IPS DF 6.9 (cell line): ENCODE results near the gene APLNR.

Experiments
- DNase-seq: peaks from one replicate; pipeline ENCODE4 v3.0.0-alpha.2; 2013; ENCODE audit warnings: low read depth, low spot score
- H3K27ac ChIP-seq: one replicate; pipeline ENCODE4 v1.5.1; 2013; ENCODE audit warnings: low read length, control low read depth
- H3K27me3 ChIP-seq: 2 replicates; pipeline ENCODE4 v1.6.1; 2013; ENCODE audit warnings: mild to moderate bottlenecking, low read length; ENCODE audit not compliant: control insufficient read depth, insufficient read depth
- H3K36me3 ChIP-seq: 2 replicates; pipeline ENCODE4 v1.6.1; 2013; ENCODE audit warnings: low read length; ENCODE audit not compliant: control insufficient read depth, insufficient read depth
- H3K4me1 ChIP-seq: 2 replicates; pipeline ENCODE4 v1.6.1; 2013; ENCODE audit warnings: low read length; ENCODE audit not compliant: control insufficient read depth, insufficient read depth
- H3K4me3 ChIP-seq: 2 replicates; pipeline ENCODE4 v1.5.1; 2013; ENCODE audit warnings: mild to moderate bottlenecking, low read length
- H3K9me3 ChIP-seq: 2 replicates; pipeline ENCODE4 v1.6.1; 2013; ENCODE audit warnings: low read length, inconsistent platforms; ENCODE audit not compliant: control insufficient read depth, insufficient read depth
- WGBS: extraction: QIAGEN DNeasy Blood & Tissue Kit; methylation state at CpG from one replicate; pipeline ENCODE4 v1.1.7; 2013; ENCODE audit warnings: mixed read lengths, missing lambda C conversion rate; ENCODE audit not compliant: insufficient read length, insufficient coverage; 5-methylcytosine and 5-hydroxymethylcytosine counted together

APLNR gene

DNA sequence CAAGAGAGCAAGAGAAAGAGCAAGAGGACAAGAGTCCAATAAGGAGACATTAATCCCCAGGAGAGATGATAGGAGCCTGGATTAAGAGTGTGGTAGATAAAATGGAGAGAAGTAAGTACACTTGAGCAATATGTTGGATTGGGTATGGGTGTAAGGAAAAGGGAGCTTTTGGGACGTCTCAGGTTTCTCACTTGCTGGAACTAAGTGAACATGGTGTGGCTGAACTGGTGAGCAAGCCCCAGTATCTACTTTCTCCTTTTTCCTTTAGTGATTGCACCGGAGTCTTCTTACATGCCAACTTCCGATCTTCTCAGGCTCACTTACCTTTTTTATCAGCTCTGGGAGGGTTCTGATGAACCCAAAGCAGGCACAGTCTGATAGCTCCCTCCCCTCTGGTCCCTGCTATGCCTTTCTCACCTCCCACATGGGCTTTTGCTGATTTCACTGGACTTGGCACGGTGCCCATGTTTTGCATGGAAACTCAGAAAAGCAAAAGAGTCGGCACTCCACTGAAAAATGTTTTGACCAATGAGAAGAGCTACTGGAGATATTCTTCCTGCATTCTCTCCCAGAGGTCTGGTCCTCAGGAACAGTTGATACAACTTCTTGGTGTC, 14.5 kb upstream of the APLNR start:
- Histone ChIP-seq H3K4me3 (no peak overlapping the region), H3K36me3 (no peaks in the 10 kb centered on the region), H3K27me3 (no peaks in the 10 kb centered on the region), H3K9me3 (no peaks in the 10 kb centered on the region), H3K27ac (no peak overlapping the region), H3K4me1 (no peaks in the 10 kb centered on the region)
- no peak for DNase-seq
- no CpG with 5 or more reads among the region's 5 CpGs for WGBS

DNA sequence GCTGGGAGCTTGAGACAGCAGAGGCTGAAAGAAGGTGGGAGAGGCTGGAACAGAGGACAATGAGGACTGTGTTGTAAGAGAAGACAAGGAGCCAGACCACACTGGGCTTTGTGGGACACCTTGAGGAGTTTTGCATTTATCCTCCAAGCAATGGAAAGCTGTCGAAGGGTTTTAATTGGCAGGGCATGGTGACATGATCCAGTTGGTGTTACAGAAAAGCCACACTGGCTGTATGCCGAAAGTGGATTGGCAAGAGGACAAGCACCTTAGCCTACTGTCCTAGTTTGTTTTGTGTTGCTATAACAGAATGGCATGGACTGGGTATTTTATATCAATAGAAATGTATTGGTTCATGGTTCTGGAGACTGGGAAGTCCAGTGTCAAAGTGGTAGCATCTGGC, 14.0 kb upstream of the APLNR start:
- H3K9me3 ChIP-seq = no peaks in the 10 kb centered on the region
- no peak overlapping the region for H3K4me3 ChIP-seq
- no peaks in the 10 kb centered on the region for H3K36me3 ChIP-seq
- no CpG with 5 or more reads among the region's 2 CpGs for WGBS
- no peak overlapping the region for H3K27ac ChIP-seq
- no peak for DNase-seq
- no peaks in the 10 kb centered on the region for H3K4me1 ChIP-seq
- no peaks in the 10 kb centered on the region for H3K27me3 ChIP-seq

DNA sequence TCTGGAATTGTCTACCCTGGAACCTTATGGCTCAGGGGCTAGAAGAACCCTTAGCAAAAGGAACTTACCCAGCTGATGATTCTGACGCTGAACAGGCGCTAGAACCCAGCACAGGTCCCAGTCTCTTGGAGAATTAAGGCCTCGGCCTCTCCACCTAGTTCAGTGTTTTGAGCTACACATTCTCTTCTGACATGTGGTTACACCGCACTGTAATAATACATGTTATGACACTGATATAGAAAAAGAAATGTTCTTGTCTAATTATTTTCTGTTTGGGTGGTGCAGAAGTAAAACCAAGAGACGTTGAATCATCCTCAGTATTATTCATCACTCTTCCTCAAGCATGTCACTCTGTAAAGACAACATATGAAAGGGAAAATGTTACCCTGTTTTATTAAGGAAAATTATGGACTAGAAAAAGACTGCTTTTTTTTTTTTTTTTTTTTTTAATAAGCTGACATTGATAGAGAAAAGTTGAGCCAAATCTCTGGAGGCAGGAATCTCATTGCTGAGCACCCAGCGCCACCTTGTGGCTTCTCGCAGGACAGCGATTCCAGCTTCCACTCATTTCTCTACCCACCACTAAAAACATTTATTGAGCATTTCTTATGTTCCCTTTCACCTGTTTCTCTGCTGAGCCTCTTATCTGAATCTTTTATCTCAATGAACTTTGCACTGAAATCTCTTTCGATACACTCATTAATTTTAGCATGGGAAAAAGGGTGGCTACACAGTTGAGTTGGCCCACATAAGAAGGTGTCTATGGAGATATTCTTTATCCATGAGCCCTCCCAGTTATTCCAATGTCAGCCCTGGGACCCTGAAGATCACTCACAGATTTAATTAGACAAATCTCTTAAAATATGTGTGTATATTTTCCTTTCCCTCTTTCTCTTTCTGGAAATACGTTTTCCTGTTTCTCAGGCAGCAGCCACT, 12.6 kb upstream of the APLNR start:
- no CpG with 5 or more reads among the region's 10 CpGs for WGBS
- no peak for DNase-seq
- no peak overlapping the region for H3K27ac ChIP-seq
- H3K4me3 ChIP-seq = no peak overlapping the region
- H3K9me3 ChIP-seq = no peaks in the 10 kb centered on the region
- H3K4me1 ChIP-seq = no peaks in the 10 kb centered on the region
- H3K36me3 ChIP-seq = no peaks in the 10 kb centered on the region
- H3K27me3 ChIP-seq = no peaks in the 10 kb centered on the region

DNA sequence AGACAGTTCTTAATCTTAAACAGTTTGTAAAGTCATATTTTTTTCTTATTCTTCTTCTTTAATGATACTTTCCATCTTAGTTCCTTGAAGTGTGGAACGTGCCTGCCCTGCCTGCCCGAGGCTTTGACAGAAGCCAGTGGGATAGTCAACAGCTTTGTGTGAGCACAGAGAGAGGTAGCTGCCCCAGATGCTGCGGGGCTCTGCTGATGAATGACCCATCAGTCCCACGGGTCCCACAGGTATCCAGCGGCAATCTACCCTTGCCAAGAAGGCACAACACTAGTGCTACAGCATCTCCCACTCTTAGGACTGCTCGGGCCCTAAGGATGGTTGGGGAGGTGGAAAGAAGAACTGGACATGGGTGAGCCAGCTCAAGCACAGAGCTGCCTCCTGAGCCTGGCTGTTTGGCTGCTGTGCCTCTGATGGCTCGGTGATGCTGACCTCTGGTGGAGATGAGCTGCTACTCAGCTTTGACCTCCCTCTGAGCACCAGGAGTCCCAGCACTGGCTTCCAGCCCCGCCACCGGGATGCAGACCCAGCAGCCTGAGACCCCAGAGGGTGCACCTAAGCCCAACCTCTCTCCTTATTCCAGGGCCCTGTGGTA, 11.8 kb upstream of the APLNR start:
- Histone ChIP-seq H3K4me1 (no peaks in the 10 kb centered on the region), H3K27ac (no peak overlapping the region), H3K36me3 (no peaks in the 10 kb centered on the region), H3K27me3 (no peaks in the 10 kb centered on the region), H3K4me3 (no peak overlapping the region), H3K9me3 (no peaks in the 10 kb centered on the region)
- DNase-seq = peak; percentile 79
- WGBS = no CpG with 5 or more reads among the region's 9 CpGs

DNA sequence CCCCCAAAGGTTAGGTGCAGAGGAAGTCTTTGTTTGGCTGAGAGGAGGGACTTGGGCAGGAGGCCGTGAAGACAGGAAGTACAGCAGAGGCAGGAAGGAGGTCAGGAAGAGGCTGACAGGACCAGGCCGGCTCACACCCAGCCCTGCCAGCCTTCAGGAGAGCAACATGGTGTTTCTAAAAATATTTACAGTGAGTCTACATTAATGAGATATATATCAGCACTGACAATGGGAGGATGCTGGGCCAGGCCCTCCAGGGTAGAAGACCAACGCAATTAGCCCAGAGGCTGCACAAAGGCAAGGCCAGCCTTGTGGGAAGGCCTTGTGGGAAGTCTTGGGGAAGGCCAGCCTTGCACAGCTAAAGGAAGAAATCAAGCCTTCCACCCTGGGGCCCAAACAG, 7.9 kb upstream of the APLNR start:
- Histone ChIP-seq H3K36me3 (no peaks in the 10 kb centered on the region), H3K27me3 (no peaks in the 10 kb centered on the region), H3K9me3 (no peaks in the 10 kb centered on the region), H3K27ac (no peak overlapping the region), H3K4me1 (peaks cover 2% of the 10 kb centered on the region; the same call in 1 of the 2 replicates), H3K4me3 (no peak overlapping the region)
- DNase-seq = no peak
- WGBS = no CpG with 5 or more reads among the region's 3 CpGs

DNA sequence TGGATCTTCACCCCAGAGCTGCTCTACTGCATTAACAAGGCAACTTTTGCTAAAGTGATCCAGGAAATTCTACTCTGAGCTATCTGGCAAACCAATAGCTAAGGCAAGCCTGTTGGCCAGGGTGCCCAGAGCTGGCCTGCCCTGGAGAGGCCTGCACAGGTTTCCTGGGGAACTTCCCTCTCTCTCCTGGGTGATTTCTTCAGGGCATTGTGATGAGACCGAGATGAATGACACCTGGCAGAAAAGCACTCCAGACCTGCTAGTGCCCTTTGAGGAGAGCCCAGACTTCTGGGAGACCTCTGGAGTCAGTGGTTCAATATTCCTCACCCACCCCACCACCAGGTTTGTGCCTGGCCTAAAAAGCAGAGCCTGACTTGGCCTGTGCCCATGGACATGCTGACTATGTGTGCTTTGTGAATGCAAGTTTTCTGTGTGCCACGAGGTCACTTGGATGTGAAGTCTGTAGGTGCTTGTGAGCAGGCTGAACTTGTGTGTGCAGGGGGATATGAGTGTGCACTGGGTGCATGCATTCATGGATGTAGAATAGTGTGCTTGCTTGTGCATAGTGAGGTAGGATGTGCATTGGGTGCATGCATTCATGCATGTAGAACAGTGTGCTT, 4.4 kb upstream of the APLNR start:
- Histone ChIP-seq H3K27me3 (no peaks in the 10 kb centered on the region), H3K36me3 (no peaks in the 10 kb centered on the region), H3K4me3 (no peak overlapping the region), H3K4me1 (peaks cover 2% of the 10 kb centered on the region; the same call in 1 of the 2 replicates), H3K27ac (no peak overlapping the region), H3K9me3 (no peaks in the 10 kb centered on the region)
- WGBS = no CpG with 5 or more reads among the region's 2 CpGs
- no peak for DNase-seq

DNA sequence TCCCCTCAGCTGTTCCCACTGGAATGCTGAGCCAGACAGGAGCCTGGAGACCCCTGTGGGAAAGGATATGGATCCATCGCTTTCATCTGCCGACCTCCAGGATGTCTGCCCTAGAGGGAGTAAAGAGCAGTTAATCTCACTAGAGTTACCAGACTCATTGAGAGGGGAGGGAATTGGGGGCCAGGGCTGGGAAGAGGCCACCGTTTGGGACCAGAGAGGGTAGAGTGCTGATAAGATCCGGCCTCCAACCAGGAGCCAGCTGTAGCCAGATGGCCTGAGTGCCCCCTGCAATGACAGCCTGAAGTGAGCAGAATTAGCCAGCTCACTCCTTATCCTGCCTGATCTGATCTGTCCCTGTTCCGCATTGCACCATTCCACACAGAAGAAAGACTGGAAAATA, 3.7 kb upstream of the APLNR start:
- no CpG with 5 or more reads among the region's 5 CpGs for WGBS
- no peaks in the 10 kb centered on the region for H3K27me3 ChIP-seq
- no peaks in the 10 kb centered on the region for H3K9me3 ChIP-seq
- peaks cover 2% of the 10 kb centered on the region; the same call in 1 of the 2 replicates for H3K4me1 ChIP-seq
- H3K36me3 ChIP-seq = no peaks in the 10 kb centered on the region
- H3K4me3 ChIP-seq = no peak overlapping the region
- no peak overlapping the region for H3K27ac ChIP-seq
- DNase-seq = no peak

DNA sequence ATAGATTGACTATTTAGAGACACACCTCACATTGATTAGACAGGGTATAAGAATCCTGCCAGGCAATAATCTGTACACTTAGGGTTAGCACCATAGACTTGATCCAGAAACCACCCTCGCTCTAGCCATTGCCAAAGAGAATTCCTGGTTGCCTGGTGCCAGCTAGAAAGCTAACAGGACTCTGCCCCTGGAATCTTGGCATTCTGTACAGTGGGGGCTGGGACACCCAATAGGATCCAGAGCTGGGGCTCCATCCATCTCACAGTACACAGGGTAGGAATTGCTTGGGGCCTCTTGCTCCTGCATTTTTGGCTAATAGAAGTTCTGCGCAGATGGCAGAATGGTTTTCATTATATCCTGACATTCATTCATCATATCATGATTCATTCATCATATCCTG, 3.0 kb upstream of the APLNR start:
- Histone ChIP-seq H3K36me3 (no peaks in the 10 kb centered on the region), H3K27me3 (no peaks in the 10 kb centered on the region), H3K4me3 (no peak overlapping the region), H3K9me3 (no peaks in the 10 kb centered on the region), H3K4me1 (peaks cover 2% of the 10 kb centered on the region; the same call in 1 of the 2 replicates), H3K27ac (no peak overlapping the region)
- no peak for DNase-seq
- no CpG with 5 or more reads among the region's 2 CpGs for WGBS

DNA sequence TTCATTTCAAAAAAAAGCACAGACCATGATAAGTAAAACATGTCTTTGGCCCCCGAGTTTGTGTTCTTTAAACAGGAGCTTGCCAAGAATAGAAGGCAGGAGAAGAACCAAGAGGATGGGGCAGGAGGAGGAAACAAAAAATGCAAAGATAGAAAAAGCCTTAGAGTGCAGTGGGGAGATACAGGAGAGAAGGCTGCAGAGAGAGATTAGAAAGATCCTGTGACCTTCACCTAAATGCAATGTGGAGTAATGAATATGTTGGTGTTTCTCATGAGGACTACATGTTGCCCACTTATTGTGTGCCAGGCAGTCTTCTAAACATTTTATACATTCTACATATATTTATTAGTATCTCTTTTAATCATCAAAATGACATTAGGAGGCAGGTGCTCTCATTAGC, 2.3 kb upstream of the APLNR start:
- Histone ChIP-seq H3K27ac (no peak overlapping the region), H3K9me3 (no peaks in the 10 kb centered on the region), H3K4me3 (no peak overlapping the region), H3K27me3 (no peaks in the 10 kb centered on the region), H3K4me1 (peaks cover 2% of the 10 kb centered on the region; the same call in 1 of the 2 replicates), H3K36me3 (no peaks in the 10 kb centered on the region)
- no CpG with 5 or more reads among the region's 1 CpG for WGBS
- no peak for DNase-seq
